ENCODE measurements around the gene SERPINI2. TPM values are rescaled to one million over a fixed set of nuclear protein-coding genes. Genes with fewer than 3 reads are reported as not detected.

The SERPINI2 gene
- total RNA-seq, 4 donors from 2014 or later = 2.7 TPM; not detected in 3

GRCh38 chr3:167480748-167481147 is 6.9 kb upstream of the SERPINI2 start:
- ATAC-seq (ENCODE audit: low FRiP score) = no peak

GRCh38 chr3:167469381-167469780 is 4.5 kb downstream of the SERPINI2 start:
- DNase-seq (ENCODE audit: low spot score) (no peak), ATAC-seq (ENCODE audit: low FRiP score) (no peak)
- no peak for TF ChIP-seq CTCF (IDR thresholded peaks at IDR 0.05)

More at GRCh38 chr3:167480748-167481147, 6.9 kb upstream of the SERPINI2 start:
- no peak for TF ChIP-seq CTCF (IDR thresholded peaks at IDR 0.05)
- DNase-seq (ENCODE audit: low spot score) = no peak

GRCh38 chr3:167467848-167468611 is 5.8 kb downstream of the SERPINI2 start:
- TF ChIP-seq CTCF (IDR thresholded peaks at IDR 0.05) = no peak
- DNase-seq (ENCODE audit: low spot score) (no peak), ATAC-seq (ENCODE audit: low FRiP score) (no peak)

- TF ChIP-seq CTCF (IDR thresholded peaks at IDR 0.05) = no peak
- no peak for DNase-seq (ENCODE audit: low spot score)
- ATAC-seq (ENCODE audit: low FRiP score) = no peak
Measured at GRCh38 chr3:167466966-167467365, 6.9 kb downstream of the SERPINI2 start.

- ATAC-seq (ENCODE audit: low FRiP score) (no peak), DNase-seq (ENCODE audit: low spot score) (no peak)
- no peak for TF ChIP-seq CTCF (IDR thresholded peaks at IDR 0.05)
Measured at GRCh38 chr3:167456157-167456799, 17.6 kb downstream of the SERPINI2 start.

- no peak for DNase-seq (ENCODE audit: low spot score)
- no peak for ATAC-seq (ENCODE audit: low FRiP score)
- no peak for TF ChIP-seq CTCF (IDR thresholded peaks at IDR 0.05)
Measured at GRCh38 chr3:167453815-167454214, 20.0 kb downstream of the SERPINI2 start.

- no peak for TF ChIP-seq CTCF (IDR thresholded peaks at IDR 0.05)
- DNase-seq (ENCODE audit: low spot score) (no peak), ATAC-seq (ENCODE audit: low FRiP score) (no peak)
Measured at GRCh38 chr3:167451282-167451681, 22.6 kb downstream of the SERPINI2 start.
